NCI-H2029 treated with DMSO at 0.1 percent for 48 hours (cell line): ENCODE data around the gene CNNM2.
"Not testable (repeated sequence)": the region's sequence is repeated elsewhere in the genome, so short reads cannot be mapped to it uniquely, and the experiment has no call there.

Experiments used
- DNase-seq: peaks from one replicate; lab custom pipeline; 2025; lab: John Stamatoyannopoulos, UW

Gene CNNM2

GRCh38 chr10:103110407-103110806 is 192.3 kb downstream of the CNNM2 start:
- DNase-seq: no peak

- no peak for DNase-seq
These were observed 193.2 kb downstream of the CNNM2 start for GRCh38 chr10:103111031-103111917.

DNA sequence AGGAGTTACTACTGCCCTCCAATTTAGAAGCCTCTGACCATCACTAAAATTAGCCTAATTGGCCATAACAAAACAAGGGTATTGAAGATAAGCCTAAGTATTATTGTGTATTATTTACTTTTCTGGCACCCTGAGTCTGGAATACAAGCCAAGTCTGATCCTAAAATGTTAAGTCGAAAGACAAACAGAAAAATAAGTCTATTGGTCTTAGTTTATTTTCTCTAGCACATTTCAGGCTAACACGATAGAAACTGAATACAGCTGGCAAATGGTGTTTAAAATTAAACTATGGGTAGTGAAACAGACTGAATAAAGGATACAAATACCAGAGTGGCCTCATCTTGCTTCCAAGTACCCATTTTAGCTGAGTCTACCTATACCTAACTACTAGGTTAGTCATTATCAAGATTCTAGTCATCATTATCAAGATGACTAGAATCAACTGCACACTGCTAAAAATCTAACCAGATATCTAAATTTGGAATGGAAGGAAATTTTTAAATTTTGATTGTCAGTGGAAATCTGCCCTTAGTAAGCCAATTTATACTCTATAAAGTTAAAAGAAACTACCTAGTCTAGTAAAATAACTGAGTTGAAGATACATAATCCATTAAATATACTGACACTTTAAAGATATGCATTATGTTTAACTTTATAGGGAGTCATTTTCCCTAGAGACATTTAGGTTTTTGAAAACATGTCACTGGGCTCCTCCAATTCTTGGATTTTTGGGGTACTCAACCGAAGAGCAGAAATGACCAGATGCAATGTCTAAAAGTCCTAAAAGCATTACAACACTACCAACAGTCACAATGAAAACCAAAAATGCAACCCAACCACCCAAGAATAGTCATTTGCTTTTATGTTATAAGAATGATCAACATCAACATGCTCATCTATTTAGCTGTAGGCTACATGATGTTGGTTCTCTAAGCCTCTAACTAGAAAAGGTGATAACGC is 194.1 kb downstream of the CNNM2 start:
- no peak for DNase-seq

- no peak for DNase-seq
These were observed 196.8 kb downstream of the CNNM2 start for GRCh38 chr10:103114876-103115275.

- DNase-seq: no peak
These were observed 199.2 kb downstream of the CNNM2 start for GRCh38 chr10:103117247-103117646.

DNA sequence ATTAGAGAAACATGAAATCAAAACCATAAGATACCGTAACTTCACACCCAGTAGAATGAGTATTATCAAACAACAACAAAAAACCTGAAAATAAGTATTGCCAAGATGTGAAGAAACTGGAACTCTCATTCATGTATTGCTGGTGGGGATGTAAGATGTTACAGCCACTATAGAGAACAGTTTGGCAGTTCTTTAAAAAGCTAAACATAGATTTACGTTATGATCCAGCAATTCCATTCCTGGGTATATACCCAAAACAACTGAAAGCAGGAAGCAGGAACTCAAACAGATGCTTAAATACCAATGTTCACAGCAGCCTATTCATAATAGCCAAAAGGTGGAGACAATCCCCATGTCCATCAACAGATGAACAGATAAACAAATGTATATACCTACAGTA is 202.5 kb downstream of the CNNM2 start:
- no peak for DNase-seq

DNA sequence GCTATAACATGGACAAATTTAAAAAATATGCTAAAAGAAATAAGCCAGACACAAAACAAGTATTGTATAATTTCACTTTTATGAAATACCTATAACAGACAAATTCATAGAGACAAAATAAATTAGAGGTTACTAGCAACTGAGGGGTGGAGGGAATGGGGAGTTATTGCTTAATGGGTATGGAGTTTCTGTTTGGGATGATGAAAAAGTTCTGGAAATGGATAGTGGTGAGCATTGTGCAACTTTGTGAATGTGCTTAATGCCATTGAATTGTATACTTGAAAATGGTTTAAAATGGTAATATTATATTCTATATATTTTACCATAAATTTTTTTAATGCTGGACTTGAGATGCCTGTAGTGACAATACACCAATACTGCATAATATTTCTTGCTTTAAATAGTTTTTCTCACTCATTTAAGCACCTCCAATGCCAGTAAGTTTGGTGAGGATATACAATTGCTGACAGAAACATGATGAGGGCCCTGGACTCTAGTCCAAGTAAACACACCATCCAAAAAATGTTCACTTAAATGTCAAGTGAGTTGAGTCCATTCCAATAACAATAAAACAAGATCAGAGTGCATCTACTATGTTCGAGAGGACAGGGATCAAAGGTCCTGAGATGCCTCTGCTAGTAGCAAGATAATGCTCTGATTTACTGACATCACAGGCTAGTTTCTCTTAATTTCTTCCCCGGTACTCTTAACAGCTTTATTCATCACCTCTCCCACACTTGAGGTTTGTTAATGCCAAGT is 203.1 kb downstream of the CNNM2 start:
- DNase-seq: no peak

GRCh38 chr10:103123282-103124024 is 205.4 kb downstream of the CNNM2 start:
- DNase-seq: no peak

- DNase-seq: no peak
These were observed 206.5 kb downstream of the CNNM2 start for GRCh38 chr10:103124420-103125096.

GRCh38 chr10:103125323-103126267 is 207.5 kb downstream of the CNNM2 start:
- DNase-seq: no peak

DNA sequence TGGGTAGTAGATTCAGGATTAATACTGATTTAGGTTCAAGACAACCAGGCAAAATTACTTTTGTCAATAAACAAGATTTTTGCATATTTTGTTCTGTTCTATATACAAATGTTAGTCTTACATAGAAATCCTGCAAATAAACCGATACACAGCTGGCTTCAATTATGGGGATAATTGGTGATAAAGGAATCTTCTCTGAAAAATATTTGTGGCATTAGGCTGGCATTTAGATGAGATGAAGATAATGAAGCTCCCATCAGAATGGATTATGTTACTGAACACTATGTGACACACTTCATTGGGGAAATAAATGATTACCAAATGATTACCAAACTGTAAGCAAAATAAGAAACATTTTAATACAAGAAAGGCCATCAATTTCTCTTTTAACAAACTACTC is 209.1 kb downstream of the CNNM2 start:
- DNase-seq: no peak

DNA sequence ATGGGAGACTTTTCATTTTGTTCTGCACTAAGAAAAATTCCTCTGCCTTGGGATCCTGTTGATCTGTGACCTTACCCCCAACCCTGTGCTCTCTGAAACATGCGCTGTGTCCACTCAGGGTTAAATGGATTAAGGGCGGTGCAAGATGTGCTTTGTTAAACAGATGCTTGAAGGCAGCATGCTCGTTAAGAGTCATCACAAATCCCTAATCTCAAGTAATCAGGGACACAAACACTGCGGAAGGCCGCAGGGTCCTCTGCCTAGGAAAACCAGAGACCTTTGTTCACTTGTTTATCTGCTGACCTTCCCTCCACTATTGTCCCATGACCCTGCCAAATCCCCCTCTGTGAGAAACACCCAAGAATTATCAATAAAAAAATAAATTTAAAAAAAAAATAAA is 212.1 kb downstream of the CNNM2 start:
- DNase-seq: not testable (repeated sequence)

DNA sequence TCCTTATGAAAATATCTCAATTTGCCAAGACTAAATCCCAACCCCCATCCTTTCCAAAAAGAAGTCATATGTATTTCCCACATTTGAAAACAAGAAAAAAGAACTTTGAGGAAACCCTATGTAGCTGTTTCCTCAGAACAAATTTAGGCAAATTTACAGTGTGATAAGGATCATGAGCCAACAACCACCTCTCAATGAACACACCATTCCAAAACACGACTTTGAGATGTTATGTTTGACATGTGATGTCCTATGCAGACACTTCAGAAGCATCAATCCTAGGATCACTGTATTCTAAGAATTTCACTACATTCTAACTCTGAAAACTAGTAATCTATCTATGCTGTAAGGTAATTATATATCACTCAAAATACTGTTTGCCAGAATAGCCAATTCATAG is 212.8 kb downstream of the CNNM2 start:
- no peak for DNase-seq

- DNase-seq: not testable (repeated sequence)
These were observed 217.1 kb downstream of the CNNM2 start for GRCh38 chr10:103135168-103135567.

DNA sequence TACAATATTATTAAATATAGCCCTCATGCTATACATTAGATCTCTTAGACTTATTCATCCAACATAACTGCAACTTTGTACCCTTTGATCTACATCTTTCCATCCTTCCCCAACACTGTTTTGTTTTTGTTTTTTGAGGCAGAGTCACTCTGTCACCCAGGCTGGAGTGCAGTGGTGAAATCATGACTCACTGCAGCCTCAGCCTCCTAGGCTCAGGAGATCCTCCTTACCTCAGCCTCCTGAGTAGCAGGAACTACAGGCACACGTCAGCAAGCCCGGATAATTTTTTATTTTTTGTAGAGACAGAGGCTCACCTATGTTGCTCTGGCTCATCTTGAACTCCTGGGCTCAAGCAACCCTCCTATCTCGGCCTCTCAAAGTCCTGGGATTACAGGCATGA is 221.7 kb downstream of the CNNM2 start:
- DNase-seq: no peak
